ENCODE data around the gene ISCA2.
A peak's percentile ranks its signal among the peaks of the same experiment; 100 is the strongest.

ISCA2 gene

DNA sequence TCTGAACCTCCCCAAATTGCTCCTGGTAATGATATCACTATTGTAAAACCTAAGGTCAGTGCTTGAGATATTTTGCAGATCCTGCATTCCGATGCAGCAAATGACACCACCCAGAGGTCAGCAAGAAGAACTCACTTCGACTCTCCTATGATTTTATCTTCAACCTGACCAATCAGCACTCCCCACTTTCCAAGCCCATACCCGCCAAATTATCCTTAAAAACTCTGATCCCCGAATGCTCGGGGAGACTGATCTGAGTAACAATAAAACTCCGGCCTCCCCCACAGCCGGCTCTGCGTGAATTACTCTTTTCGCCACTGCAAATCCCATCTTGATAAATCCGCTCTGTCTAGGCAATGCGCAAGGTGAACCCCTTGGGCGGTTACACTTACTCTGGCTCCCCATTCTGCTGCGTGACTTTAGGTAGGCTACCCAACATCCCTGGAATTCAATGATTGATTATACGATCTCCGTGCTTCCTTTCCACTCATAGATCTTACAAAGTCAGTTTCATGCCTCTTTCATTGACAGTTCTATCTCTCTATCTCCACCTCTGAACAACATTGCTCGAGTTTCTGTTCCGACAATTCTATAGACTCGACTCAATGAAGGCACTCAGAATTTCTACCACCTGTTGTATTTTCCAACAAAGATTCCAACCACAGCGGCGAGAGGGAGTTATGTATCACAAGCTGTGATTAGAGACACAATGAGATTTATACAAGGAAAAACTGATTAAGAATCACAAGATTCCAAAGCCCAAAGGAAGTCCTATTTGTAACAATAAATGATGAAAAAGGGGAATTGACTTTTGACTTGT is 1.4 kb upstream of the ISCA2 start:
- H3K4me1 ChIP-seq (ENCODE audit: insufficient read depth, low read length, severe bottlenecking): peaks cover 25% of the 10 kb centered on the region
- no peaks in the 10 kb centered on the region for H3K79me2 ChIP-seq (ENCODE audit: insufficient read depth, low read length)
- H3K9me2 ChIP-seq (ENCODE audit: low read depth, low read length): no peaks in the 10 kb centered on the region
- H4K20me1 ChIP-seq (ENCODE audit: insufficient read depth, low read length): no peaks in the 10 kb centered on the region
- no peak overlapping the region for H3K27ac ChIP-seq (ENCODE audit: low read depth, low read length, poor library complexity, severe bottlenecking)
- H3K4me2 ChIP-seq (ENCODE audit: low read length): peak overlapping the region; percentile 89
- TF ChIP-seq EZH2 (IDR thresholded peaks at IDR 0.05; ENCODE audit: borderline replicate concordance, low read length): no peak
- TF ChIP-seq, protein P1, sequence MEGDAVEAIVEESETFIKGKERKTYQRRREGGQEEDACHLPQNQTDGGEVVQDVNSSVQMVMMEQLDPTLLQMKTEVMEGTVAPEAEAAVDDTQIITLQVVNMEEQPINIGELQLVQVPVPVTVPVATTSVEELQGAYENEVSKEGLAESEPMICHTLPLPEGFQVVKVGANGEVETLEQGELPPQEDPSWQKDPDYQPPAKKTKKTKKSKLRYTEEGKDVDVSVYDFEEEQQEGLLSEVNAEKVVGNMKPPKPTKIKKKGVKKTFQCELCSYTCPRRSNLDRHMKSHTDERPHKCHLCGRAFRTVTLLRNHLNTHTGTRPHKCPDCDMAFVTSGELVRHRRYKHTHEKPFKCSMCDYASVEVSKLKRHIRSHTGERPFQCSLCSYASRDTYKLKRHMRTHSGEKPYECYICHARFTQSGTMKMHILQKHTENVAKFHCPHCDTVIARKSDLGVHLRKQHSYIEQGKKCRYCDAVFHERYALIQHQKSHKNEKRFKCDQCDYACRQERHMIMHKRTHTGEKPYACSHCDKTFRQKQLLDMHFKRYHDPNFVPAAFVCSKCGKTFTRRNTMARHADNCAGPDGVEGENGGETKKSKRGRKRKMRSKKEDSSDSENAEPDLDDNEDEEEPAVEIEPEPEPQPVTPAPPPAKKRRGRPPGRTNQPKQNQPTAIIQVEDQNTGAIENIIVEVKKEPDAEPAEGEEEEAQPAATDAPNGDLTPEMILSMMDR (IDR thresholded peaks at IDR 0.05; ENCODE audit: low read length): peak; percentile 53; the same call in 1 of the 2 replicates
- peak overlapping the region; percentile 85 for H3K4me3 ChIP-seq (ENCODE audit: low read depth, low read length, poor library complexity, severe bottlenecking)
- H3K27me3 ChIP-seq (ENCODE audit: insufficient read depth, low read length): no peaks in the 10 kb centered on the region
- H3K9ac ChIP-seq (ENCODE audit: low read length): peak overlapping the region; percentile 74
- H3K9me3 ChIP-seq (ENCODE audit: low read length): no peaks in the 10 kb centered on the region
- no peak overlapping the region for H2AFZ ChIP-seq (ENCODE audit: low read length)
- H3K36me3 ChIP-seq (ENCODE audit: insufficient read depth, low read length): peaks cover 3% of the 10 kb centered on the region; the same call in 1 of the 2 replicates
- no peaks in the 10 kb centered on the region for H3F3A ChIP-seq (ENCODE audit: insufficient read depth, low read length)

DNA sequence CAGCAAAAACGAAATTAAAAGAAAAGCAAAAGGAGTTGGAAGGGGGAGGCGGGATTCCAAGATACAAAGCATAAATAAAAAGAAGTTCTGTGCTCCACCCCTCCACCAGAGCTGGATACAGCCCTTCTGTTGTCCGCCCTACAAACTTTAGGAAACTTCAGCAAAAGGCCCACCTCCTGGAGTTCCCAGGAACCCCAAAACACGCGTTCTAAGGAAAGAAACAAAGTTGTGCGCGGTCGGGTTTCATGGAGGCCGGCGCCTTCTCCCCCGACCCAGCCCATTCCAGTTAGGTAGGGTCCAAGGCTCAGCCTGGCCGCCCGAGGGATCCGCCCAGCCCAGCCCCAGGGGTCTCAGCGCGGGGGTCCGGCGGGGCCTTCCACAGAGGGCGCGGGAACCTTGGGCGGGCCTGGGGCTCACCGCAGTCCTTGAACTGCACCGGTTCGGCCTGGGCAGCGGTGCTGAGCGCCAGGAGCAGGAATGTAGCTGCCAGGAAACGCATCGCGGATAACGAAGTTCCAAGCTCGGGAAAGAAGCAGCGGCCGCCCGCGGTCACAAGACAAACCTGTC is 706 bp upstream of the ISCA2 start, which contains the start of gene NPC2:
NPC2 (minus strand) TSS at position 530 of the 567 bp plus-strand sequence; CDS start at position 499, 31 bp downstream.
- Histone ChIP-seq H3K79me2 (ENCODE audit: insufficient read depth, low read length) (no peaks in the 10 kb centered on the region), H3K4me3 (ENCODE audit: low read depth, low read length, poor library complexity, severe bottlenecking) (peak within 1 kb of the TSS; percentile 85)
- TF ChIP-seq, protein P1 (IDR thresholded peaks at IDR 0.05; ENCODE audit: low read length): no peak
- TF ChIP-seq EZH2 (IDR thresholded peaks at IDR 0.05; ENCODE audit: borderline replicate concordance, low read length): no peak

DNA sequence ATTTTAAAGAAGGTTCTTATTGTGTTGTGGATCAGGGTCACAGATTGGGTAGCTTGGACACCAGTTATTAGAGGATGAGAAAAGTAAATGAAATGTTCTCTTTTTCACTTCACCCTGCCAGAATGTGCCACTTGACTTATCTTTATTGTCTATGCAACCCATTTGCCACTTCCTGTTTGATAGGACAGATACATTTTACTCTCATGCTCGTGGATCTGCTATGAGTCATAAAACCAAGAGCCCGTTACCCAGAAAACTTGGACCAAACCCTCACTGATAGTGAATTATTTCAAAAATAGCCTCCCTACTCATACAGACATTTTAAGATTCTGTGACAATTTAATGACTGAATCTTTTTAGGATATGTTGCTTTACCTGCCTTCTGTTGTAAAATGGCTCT is 1.8 kb downstream of the ISCA2 start:
- no peak overlapping the region for H3K9ac ChIP-seq (ENCODE audit: low read length)
- H3F3A ChIP-seq (ENCODE audit: insufficient read depth, low read length): no peaks in the 10 kb centered on the region
- no peaks in the 10 kb centered on the region for H3K27me3 ChIP-seq (ENCODE audit: insufficient read depth, low read length)
- peaks cover 25% of the 10 kb centered on the region for H3K4me1 ChIP-seq (ENCODE audit: insufficient read depth, low read length, severe bottlenecking)
- TF ChIP-seq EZH2 (IDR thresholded peaks at IDR 0.05; ENCODE audit: borderline replicate concordance, low read length): no peak
- TF ChIP-seq, protein P1 (IDR thresholded peaks at IDR 0.05; ENCODE audit: low read length): no peak
- H3K9me3 ChIP-seq (ENCODE audit: low read length): no peaks in the 10 kb centered on the region
- H3K36me3 ChIP-seq (ENCODE audit: insufficient read depth, low read length): peaks cover 3% of the 10 kb centered on the region; the same call in 1 of the 2 replicates
- H3K27ac ChIP-seq (ENCODE audit: low read depth, low read length, poor library complexity, severe bottlenecking): no peak overlapping the region
- H3K79me2 ChIP-seq (ENCODE audit: insufficient read depth, low read length): no peaks in the 10 kb centered on the region
- H3K4me2 ChIP-seq (ENCODE audit: low read length): no peak overlapping the region; the same call in 1 of the 2 replicates
- no peak overlapping the region for H2AFZ ChIP-seq (ENCODE audit: low read length)
- H3K9me2 ChIP-seq (ENCODE audit: low read depth, low read length): no peaks in the 10 kb centered on the region
- H4K20me1 ChIP-seq (ENCODE audit: insufficient read depth, low read length): no peaks in the 10 kb centered on the region
- peak overlapping the region; percentile 84 for H3K4me3 ChIP-seq (ENCODE audit: low read depth, low read length, poor library complexity, severe bottlenecking)

More for the DNA sequence above, 706 bp upstream of the ISCA2 start, which contains the start of gene NPC2:
- Histone ChIP-seq H3K27me3 (ENCODE audit: insufficient read depth, low read length) (no peaks in the 10 kb centered on the region), H3K27ac (ENCODE audit: low read depth, low read length, poor library complexity, severe bottlenecking) (no peak within 1 kb of the TSS), H4K20me1 (ENCODE audit: insufficient read depth, low read length) (no peaks in the 10 kb centered on the region), H3K9ac (ENCODE audit: low read length) (peak within 1 kb of the TSS; percentile 83), H3K9me2 (ENCODE audit: low read depth, low read length) (no peaks in the 10 kb centered on the region), H3F3A (ENCODE audit: insufficient read depth, low read length) (no peaks in the 10 kb centered on the region), H3K36me3 (ENCODE audit: insufficient read depth, low read length) (peaks cover 3% of the 10 kb centered on the region; the same call in 1 of the 2 replicates), H3K9me3 (ENCODE audit: low read length) (no peaks in the 10 kb centered on the region), H3K4me2 (ENCODE audit: low read length) (peak within 1 kb of the TSS; percentile 91), H3K4me1 (ENCODE audit: insufficient read depth, low read length, severe bottlenecking) (peaks cover 25% of the 10 kb centered on the region), H2AFZ (ENCODE audit: low read length) (peak within 1 kb of the TSS; percentile 50; the same call in 1 of the 2 replicates)
